ENCODE data around the gene PCDHGA4. TPM values are rescaled to one million over a fixed set of nuclear protein-coding genes. Genes with fewer than 3 reads are reported as not detected.

PCDHGA4 gene
- total and polyA plus RNA-seq, 2 of the 13 experiments (the other 11 are each of a cell fraction or from before 2014, with no cell fraction given): 0.49 to 0.58 TPM

DNA sequence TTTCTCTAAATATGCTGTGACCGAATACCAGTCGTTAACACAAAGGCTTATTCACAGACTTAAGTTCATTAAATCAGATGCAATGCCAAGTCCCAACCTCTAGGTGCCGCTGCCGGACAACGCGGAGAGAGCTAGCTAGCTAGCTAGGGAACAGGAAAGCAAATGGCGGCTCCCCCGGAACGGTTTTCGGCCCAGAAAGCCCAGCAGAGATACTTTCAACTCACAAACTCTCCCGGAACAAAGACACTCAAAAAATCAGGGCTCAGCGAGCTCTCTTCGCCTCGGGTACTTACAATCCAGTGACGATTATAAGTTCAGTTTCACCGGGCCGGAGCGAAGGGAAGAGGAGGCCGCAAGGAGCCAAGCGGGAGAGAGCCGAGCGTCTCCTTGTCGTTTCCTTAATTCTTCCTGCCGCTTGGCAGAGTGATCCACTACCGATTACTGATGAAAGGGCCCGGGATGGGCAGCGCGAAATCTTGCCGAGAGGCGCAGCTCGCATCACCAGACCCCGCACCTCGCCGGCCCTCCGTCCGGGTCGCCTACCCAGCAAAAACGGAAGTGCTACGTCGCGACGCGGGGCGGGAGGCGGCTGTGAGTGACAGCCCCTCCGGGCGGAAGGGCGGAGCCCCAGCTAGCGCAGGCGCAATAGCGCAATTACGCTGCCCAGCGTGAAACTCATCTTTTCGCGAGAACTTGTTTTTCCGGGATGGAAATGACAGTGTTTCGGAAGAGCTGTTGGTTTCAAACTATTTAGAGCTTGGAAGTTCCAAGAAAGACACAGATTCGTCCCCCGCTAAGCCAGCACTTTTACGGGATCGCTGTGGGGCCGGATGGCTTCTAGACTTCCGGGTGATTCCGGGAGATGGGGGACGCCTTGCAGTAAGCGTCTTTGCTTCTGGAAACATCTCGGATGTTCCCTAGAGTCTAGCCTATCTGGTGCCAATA, 34.3 kb upstream of the PCDHGA4 start, which contains the start of gene TAF7 (continued):
- 0 out of 2 replicates have a peak, but pooled peaks have one; percentile 65 for TF ChIP-seq POLR2AphosphoS2 (IDR thresholded peaks at IDR 0.05; ENCODE audit: low read depth, low read length)
- no peak for TF ChIP-seq CAMTA2 (CRISPR knock-in tag; IDR thresholded peaks at IDR 0.05; ENCODE audit: borderline replicate concordance)
- TF ChIP-seq ZNF382 (CRISPR knock-in tag; IDR thresholded peaks at IDR 0.05; ENCODE audit: borderline replicate concordance): no peak
- TF ChIP-seq SMARCE1 (IDR thresholded peaks at IDR 0.05; ENCODE audit: borderline replicate concordance): no peak
- no peak for TF ChIP-seq CENPT (CRISPR knock-in tag; IDR thresholded peaks at IDR 0.05; ENCODE audit: low read depth)
- peak; percentile 93; the same call in 1 of the 2 replicates for TF ChIP-seq NFKB2 (CRISPR knock-in tag; IDR thresholded peaks at IDR 0.05; ENCODE audit: borderline replicate concordance)
- peak; percentile 41 for TF ChIP-seq ARNTL (CRISPR knock-in tag; IDR thresholded peaks at IDR 0.05)
- 0 out of 2 replicates have a peak, but pooled peaks have one; percentile 6 for TF ChIP-seq BRD4 (CRISPR knock-in tag; IDR thresholded peaks at IDR 0.05)
- TF ChIP-seq ZNF652 (CRISPR knock-in tag; IDR thresholded peaks at IDR 0.05; ENCODE audit: borderline replicate concordance, low read depth): no peak
- TF ChIP-seq, protein P1, sequence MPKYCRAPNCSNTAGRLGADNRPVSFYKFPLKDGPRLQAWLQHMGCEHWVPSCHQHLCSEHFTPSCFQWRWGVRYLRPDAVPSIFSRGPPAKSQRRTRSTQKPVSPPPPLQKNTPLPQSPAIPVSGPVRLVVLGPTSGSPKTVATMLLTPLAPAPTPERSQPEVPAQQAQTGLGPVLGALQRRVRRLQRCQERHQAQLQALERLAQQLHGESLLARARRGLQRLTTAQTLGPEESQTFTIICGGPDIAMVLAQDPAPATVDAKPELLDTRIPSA (CRISPR knock-in tag; IDR thresholded peaks at IDR 0.05; ENCODE audit: borderline replicate concordance): no peak; the same call in 1 of the 2 replicates
- peak; percentile 73 for TF ChIP-seq MED8 (CRISPR knock-in tag; IDR thresholded peaks at IDR 0.05; ENCODE audit: insufficient replicate concordance)
- TF ChIP-seq SMARCC2 (IDR thresholded peaks at IDR 0.05): no peak
- TF ChIP-seq ZNF17 (CRISPR knock-in tag; IDR thresholded peaks at IDR 0.05): no peak; the same call in 1 of the 2 replicates
- TF ChIP-seq PPARG (CRISPR knock-in tag; conservative IDR thresholded peaks at IDR 0.05): no peak
- peak; percentile 76; the same call in 1 of the 2 replicates for TF ChIP-seq ZNF616 (CRISPR knock-in tag; IDR thresholded peaks at IDR 0.05; ENCODE audit: low read depth)
- TF ChIP-seq, protein P2, sequence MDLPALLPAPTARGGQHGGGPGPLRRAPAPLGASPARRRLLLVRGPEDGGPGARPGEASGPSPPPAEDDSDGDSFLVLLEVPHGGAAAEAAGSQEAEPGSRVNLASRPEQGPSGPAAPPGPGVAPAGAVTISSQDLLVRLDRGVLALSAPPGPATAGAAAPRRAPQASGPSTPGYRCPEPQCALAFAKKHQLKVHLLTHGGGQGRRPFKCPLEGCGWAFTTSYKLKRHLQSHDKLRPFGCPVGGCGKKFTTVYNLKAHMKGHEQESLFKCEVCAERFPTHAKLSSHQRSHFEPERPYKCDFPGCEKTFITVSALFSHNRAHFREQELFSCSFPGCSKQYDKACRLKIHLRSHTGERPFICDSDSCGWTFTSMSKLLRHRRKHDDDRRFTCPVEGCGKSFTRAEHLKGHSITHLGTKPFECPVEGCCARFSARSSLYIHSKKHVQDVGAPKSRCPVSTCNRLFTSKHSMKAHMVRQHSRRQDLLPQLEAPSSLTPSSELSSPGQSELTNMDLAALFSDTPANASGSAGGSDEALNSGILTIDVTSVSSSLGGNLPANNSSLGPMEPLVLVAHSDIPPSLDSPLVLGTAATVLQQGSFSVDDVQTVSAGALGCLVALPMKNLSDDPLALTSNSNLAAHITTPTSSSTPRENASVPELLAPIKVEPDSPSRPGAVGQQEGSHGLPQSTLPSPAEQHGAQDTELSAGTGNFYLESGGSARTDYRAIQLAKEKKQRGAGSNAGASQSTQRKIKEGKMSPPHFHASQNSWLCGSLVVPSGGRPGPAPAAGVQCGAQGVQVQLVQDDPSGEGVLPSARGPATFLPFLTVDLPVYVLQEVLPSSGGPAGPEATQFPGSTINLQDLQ (CRISPR knock-in tag; IDR thresholded peaks at IDR 0.05): peak; percentile 71; the same call in 1 of the 2 replicates
- peak; percentile 85 for TF ChIP-seq ERF (CRISPR knock-in tag; IDR thresholded peaks at IDR 0.05)
- peak; percentile 97 for TF ChIP-seq ZMYM4 (CRISPR knock-in tag; IDR thresholded peaks at IDR 0.05)
- peak; percentile 60; the same call in 1 of the 2 replicates for TF ChIP-seq ZKSCAN8 (CRISPR knock-in tag; IDR thresholded peaks at IDR 0.05; ENCODE audit: borderline replicate concordance)
- TF ChIP-seq ZNF205 (CRISPR knock-in tag; IDR thresholded peaks at IDR 0.05): no peak
- no peak for TF ChIP-seq JARID2 (CRISPR knock-in tag; IDR thresholded peaks at IDR 0.05; ENCODE audit: insufficient replicate concordance)
- TF ChIP-seq SAP130 (CRISPR knock-in tag; IDR thresholded peaks at IDR 0.05; ENCODE audit: low read depth): peak; percentile 85
- TF ChIP-seq DMAP1 (CRISPR knock-in tag; IDR thresholded peaks at IDR 0.05): peak; percentile 45; the same call in 1 of the 2 replicates
- TF ChIP-seq EZH2 (conservative IDR thresholded peaks at IDR 0.05; ENCODE audit: low read depth, low read length): no peak
- TF ChIP-seq TCF7 (IDR thresholded peaks at IDR 0.05; ENCODE audit: low read depth): no peak
- TF ChIP-seq ZMYM2 (CRISPR knock-in tag; IDR thresholded peaks at IDR 0.05): peak; percentile 15; the same call in 1 of the 2 replicates
- no peak for TF ChIP-seq SRSF9 (IDR thresholded peaks at IDR 0.05; ENCODE audit: borderline replicate concordance, insufficient read depth, low read depth, low read length, poor library complexity, severe bottlenecking)
- TF ChIP-seq MBD4 (IDR thresholded peaks at IDR 0.05; ENCODE audit: borderline replicate concordance, low read length): no peak

Data from HepG2 (cell line).